GM18861 (cell line): Measurements from ENCODE around the gene ADORA2A.
"Not testable (repeated sequence)": the region's sequence is repeated elsewhere in the genome, so short reads cannot be mapped to it uniquely, and the experiment has no call there.

Experiments
- ATAC-seq: cut with Tn5 transposase; IDR thresholded peaks from one replicate; pipeline ENCODE4 v1.9.1; 2021; ENCODE audit not compliant: unreplicated experiment

ADORA2A gene

GRCh38 chr22:24482575-24482974 lies 55.2 kb downstream of the ADORA2A start:
- no peak for ATAC-seq

DNA sequence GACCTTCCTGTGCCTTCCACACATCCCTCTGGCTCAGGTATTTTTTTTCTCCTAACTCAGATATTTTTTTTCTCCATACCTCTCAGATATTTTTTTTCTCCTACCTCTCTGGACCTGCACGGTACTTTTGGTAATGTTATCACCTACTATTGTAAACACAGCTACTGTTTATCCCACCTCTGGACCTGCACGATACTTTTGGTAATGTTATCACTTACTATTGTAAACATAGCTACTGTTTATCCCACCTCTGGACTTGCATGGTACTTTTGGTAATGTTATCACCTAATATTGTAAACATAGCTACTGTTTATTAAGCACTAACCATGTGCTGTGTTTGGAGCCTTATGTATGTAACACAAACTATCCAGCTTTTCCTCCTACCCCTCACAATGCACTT lies 55.6 kb downstream of the ADORA2A start:
- ATAC-seq = no peak

GRCh38 chr22:24483976-24484545 lies 56.7 kb downstream of the ADORA2A start:
- ATAC-seq = no peak

DNA sequence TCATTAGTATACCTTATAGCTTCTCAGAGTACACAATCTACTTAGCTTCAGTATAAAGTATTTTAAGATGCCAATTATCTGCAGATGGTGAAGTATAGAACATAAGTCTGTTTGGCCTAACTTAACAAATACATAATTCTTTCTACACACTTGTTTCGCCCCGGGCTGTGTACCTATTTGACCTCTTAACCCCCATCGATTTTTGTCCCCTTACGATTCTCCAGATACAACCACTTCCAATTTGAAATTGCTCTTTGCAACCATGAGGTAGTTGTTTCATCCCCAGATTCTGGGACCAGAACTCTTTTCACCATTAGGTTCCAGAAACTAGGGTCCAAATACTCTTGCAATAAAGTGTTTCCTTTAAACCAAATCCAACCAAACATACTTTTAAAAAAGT lies 57.8 kb downstream of the ADORA2A start:
- ATAC-seq = no peak

- ATAC-seq = no peak
Measured at GRCh38 chr22:24485608-24486007, 58.2 kb downstream of the ADORA2A start.

GRCh38 chr22:24486501-24486921 lies 59.1 kb downstream of the ADORA2A start:
- no peak for ATAC-seq

GRCh38 chr22:24489011-24489410 lies 61.6 kb downstream of the ADORA2A start:
- ATAC-seq = no peak

DNA sequence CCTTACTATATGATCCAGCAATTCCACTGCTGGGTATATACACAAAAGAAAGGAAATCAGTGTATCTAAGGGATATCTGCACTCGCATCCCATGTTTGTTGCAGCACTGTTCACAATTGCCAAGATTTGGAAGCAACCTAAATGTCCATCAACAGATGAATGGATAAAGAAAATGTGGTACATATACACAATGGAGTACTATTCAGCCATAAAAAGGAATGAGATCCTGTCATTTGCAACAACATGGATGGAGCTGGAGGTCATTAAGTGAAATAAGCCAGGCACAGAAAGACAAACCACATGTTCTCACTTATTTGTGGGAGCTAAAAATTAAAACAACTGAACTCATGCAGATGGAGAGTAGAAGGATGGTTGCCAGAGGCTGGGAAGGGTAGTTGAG lies 62.0 kb downstream of the ADORA2A start:
- not testable (repeated sequence) for ATAC-seq
